Stimulated activated CD8-positive, alpha-beta memory T cell treated with anti-CD3 and anti-CD28 coated beads, Interleukin-7, amount 100 ng/mL, for 1 hour (primary cell): ENCODE measurements around the gene USP47.

Experiments
- DNase-seq, 2 donors: peaks; one replicate each; pipeline ENCODE4 v3.0.0-alpha.2; 2020; ENCODE audit warnings: low read depth in 2 of 2

The USP47 gene

GRCh38 chr11:11980841-11981308 lies 139.1 kb downstream of the USP47 start:
- DNase-seq: no peak

GRCh38 chr11:11981364-11981763 lies 139.6 kb downstream of the USP47 start:
- no peak for DNase-seq

DNA sequence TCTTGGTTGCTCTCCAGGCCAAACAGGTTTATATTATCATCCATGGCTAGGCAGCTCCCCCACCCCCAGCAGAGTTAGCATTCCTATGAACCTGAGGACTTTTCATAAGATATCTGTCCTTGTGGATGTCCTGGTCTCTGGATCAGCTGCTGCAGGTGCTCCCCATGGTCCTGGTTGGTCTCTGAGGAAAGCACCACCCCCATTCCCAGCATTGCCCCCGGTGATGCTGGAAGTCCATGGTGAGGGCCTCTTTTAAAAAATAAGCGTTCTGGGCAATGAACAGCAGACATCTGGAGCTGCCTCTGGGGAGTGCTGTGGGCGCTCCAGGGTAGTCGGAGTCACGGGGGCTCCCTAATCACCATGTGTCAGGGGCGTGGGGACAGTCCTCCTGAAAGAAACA lies 140.1 kb downstream of the USP47 start:
- no peak for DNase-seq

- no peak for DNase-seq
Measured at GRCh38 chr11:11982461-11982860, 140.7 kb downstream of the USP47 start.

GRCh38 chr11:11982975-11983374 lies 141.2 kb downstream of the USP47 start:
- no peak for DNase-seq

- DNase-seq: no peak
Measured at GRCh38 chr11:11983427-11983826, 141.7 kb downstream of the USP47 start.

GRCh38 chr11:11984563-11984962 lies 142.8 kb downstream of the USP47 start:
- no peak for DNase-seq

GRCh38 chr11:11985016-11985715 lies 143.4 kb downstream of the USP47 start:
- DNase-seq: no peak

DNA sequence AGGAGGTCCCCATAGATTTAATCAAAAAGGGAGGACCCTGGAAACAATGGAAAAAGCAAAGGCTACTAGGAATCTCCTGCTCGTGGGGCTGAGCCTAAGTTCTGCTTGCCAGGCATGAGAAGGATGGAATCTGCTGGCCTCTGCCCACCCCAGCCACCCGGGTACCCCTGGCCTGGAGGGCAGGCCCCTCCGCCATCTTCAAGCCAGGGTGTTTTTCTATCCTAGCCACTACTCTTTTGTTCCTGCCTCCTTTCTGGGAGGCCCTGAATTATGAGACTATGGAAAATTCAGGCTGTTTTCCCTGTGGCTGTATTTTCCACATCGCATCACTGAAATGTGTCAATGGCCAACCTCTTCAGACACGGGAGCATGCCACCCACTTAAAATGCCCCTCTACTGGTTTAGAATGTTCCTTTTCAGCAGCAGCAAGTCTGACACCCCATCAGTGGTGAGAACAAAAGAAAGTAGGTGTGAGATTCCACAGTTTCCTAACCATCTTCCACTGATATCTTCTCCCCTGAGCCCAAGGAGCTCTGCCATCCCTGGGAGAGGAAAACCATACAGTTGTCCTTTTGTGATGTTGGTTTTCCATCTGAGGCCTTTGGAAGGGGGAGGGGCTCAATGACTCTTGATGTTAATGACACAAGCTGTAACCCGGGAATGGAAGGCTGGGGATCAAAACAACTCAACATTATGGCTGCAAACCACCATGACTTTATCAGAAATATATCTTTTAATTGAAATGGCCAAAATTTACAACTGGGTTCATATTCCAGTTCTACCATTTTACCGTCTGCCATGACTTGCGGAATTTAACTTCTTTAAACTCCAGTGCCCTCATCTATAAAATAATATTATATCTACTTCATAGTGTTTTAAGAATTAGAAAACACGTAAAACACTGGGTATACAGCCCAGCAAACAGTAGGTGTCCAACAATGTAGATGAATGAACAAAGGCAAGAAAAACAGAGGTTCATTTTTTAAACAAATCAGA lies 144.5 kb downstream of the USP47 start:
- no peak for DNase-seq

DNA sequence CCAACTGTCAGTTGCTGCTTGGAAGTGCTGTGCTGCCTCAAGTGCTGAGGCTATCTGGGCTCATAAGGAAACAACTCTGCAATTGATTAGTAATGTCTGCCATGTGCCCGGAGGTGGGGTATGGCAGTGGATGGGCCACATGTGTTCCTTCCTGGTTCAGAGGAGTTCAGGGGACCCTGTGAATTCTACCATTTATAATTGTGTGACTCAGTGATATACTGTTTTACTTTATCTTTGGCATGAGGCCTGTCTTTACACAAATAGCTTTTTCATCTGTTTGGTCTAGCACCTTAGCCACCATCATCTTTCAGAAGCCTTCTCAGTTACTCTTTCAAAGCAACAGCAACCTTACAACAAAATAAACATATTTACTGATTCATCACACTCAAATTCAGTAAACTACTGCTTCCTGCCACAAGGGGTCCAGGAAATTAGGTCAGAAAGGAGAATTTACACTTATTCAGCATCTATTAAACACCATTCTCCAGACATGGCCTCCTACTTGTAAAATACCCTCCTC lies 145.8 kb downstream of the USP47 start:
- DNase-seq: no peak

- DNase-seq: no peak
Measured at GRCh38 chr11:11988099-11988651, 146.4 kb downstream of the USP47 start.

DNA sequence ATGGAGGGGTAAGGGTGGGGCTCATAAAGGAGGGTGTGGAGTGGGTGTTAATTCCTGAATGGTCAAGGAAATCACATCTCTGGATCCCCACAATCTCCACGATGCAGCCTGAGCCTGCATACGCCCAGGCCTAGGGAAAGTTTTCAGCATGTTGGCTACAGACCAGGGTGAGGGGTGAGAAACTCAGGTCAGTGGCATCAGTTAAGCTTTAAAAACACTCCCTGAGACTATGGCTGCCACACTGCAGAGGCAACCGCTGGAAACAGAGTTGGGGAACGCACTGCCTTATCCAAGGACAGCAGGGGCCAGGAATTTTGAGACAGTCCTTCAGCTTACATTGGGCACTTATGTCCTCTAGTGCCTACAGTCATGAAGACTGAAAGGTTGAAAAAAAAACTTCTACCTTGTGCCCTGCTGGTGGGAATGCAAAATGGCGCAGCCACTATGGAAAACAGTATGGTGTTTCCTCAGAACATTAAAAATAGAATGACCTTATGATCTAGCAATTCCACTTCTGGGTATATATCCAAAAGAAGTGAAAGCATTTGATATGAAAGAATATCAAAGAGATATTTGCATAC lies 147.0 kb downstream of the USP47 start:
- DNase-seq: no peak

GRCh38 chr11:11989774-11990744 lies 148.3 kb downstream of the USP47 start:
- no peak for DNase-seq

DNA sequence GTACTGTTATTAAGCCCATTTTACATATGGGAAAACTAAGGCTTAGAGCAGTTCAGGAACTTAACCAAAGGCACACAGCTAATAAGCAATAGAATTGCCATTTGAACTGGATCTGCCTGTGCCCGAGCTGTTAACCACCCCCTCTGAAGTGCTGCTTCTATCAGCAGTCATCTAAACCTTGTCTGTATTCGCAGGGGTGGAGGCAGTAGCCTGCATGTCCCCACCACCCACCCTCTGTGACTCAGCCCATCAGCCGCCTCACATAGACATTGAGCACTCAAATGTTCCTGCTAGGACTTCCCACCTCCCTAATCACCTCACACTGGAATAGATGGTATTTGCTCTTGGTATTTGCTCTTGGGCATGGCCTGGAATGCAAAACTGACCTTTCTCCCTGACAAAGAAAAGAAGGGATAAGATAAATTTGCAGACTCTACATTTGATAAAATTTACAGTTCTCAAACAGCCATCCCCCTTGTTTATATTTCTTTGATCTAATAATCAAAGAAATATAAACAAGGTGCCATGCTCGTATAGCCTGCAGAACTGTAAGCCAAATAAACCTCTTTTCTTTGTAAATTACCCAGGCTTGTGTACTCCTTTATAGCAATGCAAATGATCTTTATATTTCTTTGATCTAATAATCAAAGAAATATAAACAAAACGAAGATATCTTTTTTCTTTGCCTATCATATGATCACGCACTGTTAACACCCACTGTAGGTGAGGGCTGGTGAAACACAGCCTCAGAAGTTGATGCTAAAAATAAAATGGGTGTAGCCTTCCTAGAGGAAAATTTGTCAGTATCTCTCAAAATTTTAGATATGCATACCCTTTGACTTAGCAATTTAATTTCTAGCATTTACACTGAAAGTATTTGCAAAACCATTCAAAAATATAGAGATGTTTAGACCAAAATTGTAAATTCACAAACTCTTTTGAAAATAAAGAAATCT lies 150.8 kb downstream of the USP47 start:
- DNase-seq: no peak

- DNase-seq: no peak
Measured at GRCh38 chr11:11993839-11994238, 152.1 kb downstream of the USP47 start.

- DNase-seq: no peak
Measured at GRCh38 chr11:11995601-11996000, 153.8 kb downstream of the USP47 start.

- DNase-seq: no peak
Measured at GRCh38 chr11:11996321-11997048, 154.7 kb downstream of the USP47 start.

DNA sequence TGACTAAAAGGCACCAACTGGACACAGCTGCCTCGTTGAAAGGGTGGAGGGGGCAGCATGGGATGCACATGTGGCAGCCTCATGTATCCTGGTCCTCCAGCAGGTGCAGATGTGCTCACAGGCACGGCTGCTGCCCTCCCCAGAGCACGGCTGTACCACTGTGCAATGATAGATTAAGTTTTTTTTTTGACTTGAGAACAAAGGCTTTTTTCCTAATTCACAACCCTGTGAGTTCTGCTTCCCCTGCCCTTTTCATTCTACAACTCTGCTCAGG lies 155.2 kb downstream of the USP47 start:
- no peak for DNase-seq
